Mucosa of descending colon (tissue), 3 donors: ENCODE data around the gene ZNF43. TPM values are rescaled to one million over a fixed set of nuclear protein-coding genes. Genes with fewer than 3 reads are reported as not detected.

ENCODE experiments used
- ATAC-seq: fragments of 200-7000 bp; cut with Tn5 transposase; one replicate; pipeline ENCODE4 v1.9.1; 2020; ENCODE audit warnings: mild to moderate bottlenecking, moderate library complexity
- DNase-seq, 3 donors: peaks; one replicate each; pipeline ENCODE4 v3.0.0-alpha.2; 2020
- H3K36me3 ChIP-seq: fragments of 200-600 bp; one replicate; pipeline ENCODE4 v1.8.0; 2021; ENCODE audit warnings: low read depth, mild to moderate bottlenecking
- H3K4me1 ChIP-seq: fragments of 200-600 bp; one replicate; pipeline ENCODE4 v1.8.0; 2021; ENCODE audit warnings: low read depth, mild to moderate bottlenecking
- H3K4me3 ChIP-seq: fragments of 200-600 bp; one replicate; pipeline ENCODE4 v1.8.0; 2021; ENCODE audit warnings: mild to moderate bottlenecking
- H3K9me3 ChIP-seq: fragments of 200-600 bp; one replicate; pipeline ENCODE4 v1.8.0; 2021; ENCODE audit warnings: mild to moderate bottlenecking
- CTCF ChIP-seq: fragments of 200-600 bp; IDR thresholded peaks from one replicate; pipeline ENCODE4 v1.8.0; 2022; ENCODE audit warnings: antibody characterized with exemption, mild to moderate bottlenecking
- intact Hi-C, 2 donors: fragments of 100-400 bp; cut with DNase I in 1 of 2; cut with micrococcal nuclease in 1 of 2; formaldehyde crosslinking; loops; one replicate each; pipeline versions ENCODE4 v1.11.0 to v1.11.1; 2022; cut with DNase I, micrococcal nuclease
- total RNA-seq, 3 donors: library from RNA; stranded (reverse); fragmentation: NEBNext Ultra II Directional in 2 of 3; extraction: Animal tissue kit (Norgen Biotek cat#: 25700) in 2 of 3; gene quantifications; one replicate each; pipeline versions ENCODE4 v1.2.1 to v1.2.4, GENCODE V29; 2021 to 2023
- donor health status: DM: no; HTN: no; CAD: no; lungs with moderate emphysema.
- donor health status: DM: no; HTN: no; CAD: no.
- donor health status: DM: no; HTN: yes; CAD: no.

ZNF43 gene
- total RNA-seq, 3 donors from 2014 or later = 14.6 to 16.7 (median 16.2) TPM

- ATAC-seq = no peak
- intact Hi-C loops = no loop called here
Observed at GRCh38 chr19:21856773-21857514, 21.0 kb upstream of the ZNF43 start.

GRCh38 chr19:21851596-21852345 is 15.8 kb upstream of the ZNF43 start:
- intact Hi-C loops = no loop called here
- TF ChIP-seq CTCF = no peak
- DNase-seq (peak; percentile 94 to 97 (median 96)), ATAC-seq (peak; percentile 99)
- peak overlapping the region; percentile 57 for H3K4me3 ChIP-seq
- no peaks in the 10 kb centered on the region for H3K9me3 ChIP-seq
- no peaks in the 10 kb centered on the region for H3K36me3 ChIP-seq
- H3K4me1 ChIP-seq = peaks cover 3% of the 10 kb centered on the region

More at GRCh38 chr19:21856773-21857514, 21.0 kb upstream of the ZNF43 start:
- H3K36me3 ChIP-seq = no peaks in the 10 kb centered on the region
- H3K4me3 ChIP-seq = no peak overlapping the region
- H3K4me1 ChIP-seq = no peaks in the 10 kb centered on the region
- no peak for TF ChIP-seq CTCF
- no peaks in the 10 kb centered on the region for H3K9me3 ChIP-seq
- no peak for DNase-seq

GRCh38 chr19:21850656-21851255 is 14.8 kb upstream of the ZNF43 start:
- Histone ChIP-seq H3K36me3 (no peaks in the 10 kb centered on the region), H3K9me3 (no peaks in the 10 kb centered on the region), H3K4me1 (peaks cover 3% of the 10 kb centered on the region), H3K4me3 (no peak overlapping the region)
- no peak for ATAC-seq
- no peak for TF ChIP-seq CTCF
- intact Hi-C loops = no loop called here
- no peak for DNase-seq

DNA sequence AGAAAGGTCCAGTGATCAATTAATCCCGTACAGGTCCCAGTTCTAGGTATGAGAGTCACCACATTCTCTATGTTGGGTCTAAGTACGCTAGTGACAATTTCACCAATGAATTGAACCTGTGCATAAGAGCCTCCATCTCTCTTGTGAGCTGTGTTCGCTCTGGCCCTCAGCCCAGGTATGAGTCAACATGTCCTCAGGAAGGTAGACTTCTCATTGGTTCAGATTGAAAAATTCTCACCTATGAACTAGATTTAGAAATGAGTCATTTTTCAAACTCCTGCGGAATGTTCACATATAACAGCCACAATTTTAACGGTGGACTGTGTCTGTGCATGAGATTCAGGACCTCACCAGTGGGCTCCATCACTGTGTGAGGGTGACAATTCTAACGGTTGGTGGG is 12.7 kb upstream of the ZNF43 start:
- no peak for DNase-seq
- ATAC-seq = no peak
- no peaks in the 10 kb centered on the region for H3K36me3 ChIP-seq

DNA sequence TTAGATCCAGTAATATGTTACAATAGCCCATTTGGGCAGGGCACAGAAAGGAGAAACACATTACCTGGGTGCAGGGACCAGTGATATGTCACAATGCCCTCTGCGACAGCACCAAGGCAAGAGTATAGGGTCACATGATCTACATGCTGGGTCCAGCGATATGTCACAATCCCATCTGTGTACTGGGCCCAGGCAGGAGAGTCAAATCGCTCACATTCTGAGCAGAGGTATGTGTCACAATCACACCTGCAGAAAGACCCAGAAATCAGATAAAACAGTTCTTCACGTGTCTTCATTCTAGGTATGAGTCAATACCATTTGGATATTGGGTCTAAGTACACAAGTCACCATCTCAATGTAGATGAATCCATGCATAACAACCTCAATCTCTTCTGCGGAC is 7.1 kb upstream of the ZNF43 start:
- Histone ChIP-seq H3K4me3 (no peak overlapping the region), H3K36me3 (no peaks in the 10 kb centered on the region), H3K4me1 (no peaks in the 10 kb centered on the region), H3K9me3 (no peaks in the 10 kb centered on the region)
- DNase-seq (no peak), ATAC-seq (no peak)
- no peak for TF ChIP-seq CTCF
- intact Hi-C loops = no loop called here

More for the DNA sequence above, 12.7 kb upstream of the ZNF43 start:
- H3K4me1 ChIP-seq = peaks cover 3% of the 10 kb centered on the region
- H3K4me3 ChIP-seq = no peak overlapping the region
- no peaks in the 10 kb centered on the region for H3K9me3 ChIP-seq
- intact Hi-C loops = no loop called here
- TF ChIP-seq CTCF = no peak
